CD4-positive, alpha-beta T cell (primary cell): ENCODE data around the gene ALKBH5. TPM values are rescaled to one million over a fixed set of nuclear protein-coding genes. Genes with fewer than 3 reads are reported as not detected.
A peak's percentile ranks its signal among the peaks of the same experiment; 100 is the strongest.

Experiments used
- ATAC-seq: fragments of 200-7000 bp; cut with Tn5 transposase; one replicate; pipeline ENCODE4 v1.10.0; 2022; ENCODE audit warnings: mild to moderate bottlenecking; ENCODE audit not compliant: poor library complexity
- CTCF ChIA-PET: fragments of 350-600 bp; sonication (Branson Sonifier 250); formaldehyde crosslinking; loops from one replicate; lab custom pipeline; 2021; ENCODE audit warnings: antibody characterized with exemption, inconsistent platforms; lab: Charles Lee
- POLR2A ChIA-PET: fragments of 350-600 bp; sonication (Branson Sonifier 250); formaldehyde crosslinking; loops from one replicate; lab custom pipeline; 2021; ENCODE audit warnings: antibody characterized with exemption, inconsistent platforms; lab: Charles Lee
- DNase-seq, 14 experiments: peaks; one replicate each; pipeline ENCODE4 v3.0.0-alpha.2; 2013 to 2020; ENCODE audit warnings: mixed read lengths in 2 of 14
- H3K27ac ChIP-seq, 2 donors: one replicate each; pipeline versions ENCODE4 v1.5.1 to v1.7.0; 2013; ENCODE audit warnings: low read length in 2 of 2, low read depth in 1 of 2, mild to moderate bottlenecking in 1 of 2
- H3K27me3 ChIP-seq, 2 experiments: 1 replicate in 1 of 2; 2 replicates in 1 of 2; pipeline versions ENCODE4 v1.6.1 to v1.7.0; 2013; ENCODE audit warnings: low read length in 2 of 2, control low read depth in 1 of 2, mild to moderate bottlenecking in 1 of 2, moderate library complexity in 1 of 2; ENCODE audit not compliant: insufficient read depth in 2 of 2, control insufficient read depth in 1 of 2
- H3K36me3 ChIP-seq: one replicate; pipeline ENCODE4 v1.6.1; 2013; ENCODE audit warnings: low read length, control low read depth; ENCODE audit not compliant: insufficient read depth
- H3K4me1 ChIP-seq: one replicate; pipeline ENCODE4 v1.6.1; 2013; ENCODE audit warnings: low read length, control low read depth; ENCODE audit not compliant: insufficient read depth
- H3K4me3 ChIP-seq: one replicate; pipeline ENCODE4 v1.5.1; 2013; ENCODE audit warnings: mild to moderate bottlenecking, low read length, moderate library complexity
- H3K9me3 ChIP-seq, 2 experiments: 1 replicate in 1 of 2; 2 replicates in 1 of 2; pipeline versions ENCODE4 v1.6.1 to v1.7.0; 2013; ENCODE audit warnings: low read length in 2 of 2, mild to moderate bottlenecking in 2 of 2, control low read depth in 1 of 2, moderate library complexity in 1 of 2; ENCODE audit not compliant: control insufficient read depth in 1 of 2, insufficient read depth in 1 of 2
- H3K27ac Mint-ChIP-seq: one replicate; pipeline ENCODE4 v1.8.0; 2020; ENCODE audit warnings: mixed read lengths
- H3K27me3 Mint-ChIP-seq: one replicate; pipeline ENCODE4 v1.8.0; 2021; ENCODE audit warnings: mixed read lengths
- H3K36me3 Mint-ChIP-seq: one replicate; pipeline ENCODE4 v1.8.0; 2021; ENCODE audit warnings: low read depth, mixed read lengths
- H3K4me1 Mint-ChIP-seq: one replicate; pipeline ENCODE4 v1.8.0; 2021; ENCODE audit warnings: low read depth, mixed read lengths
- H3K4me3 Mint-ChIP-seq: one replicate; pipeline ENCODE4 v1.8.0; 2020; ENCODE audit warnings: mild to moderate bottlenecking, mixed read lengths
- H3K9me3 Mint-ChIP-seq: one replicate; pipeline ENCODE4 v1.8.0; 2020; ENCODE audit warnings: mixed read lengths
- CTCF ChIP-seq: fragments of 200-600 bp; IDR thresholded peaks from one replicate; pipeline ENCODE4 v1.8.0; 2022; ENCODE audit warnings: antibody characterized with exemption, mild to moderate bottlenecking
- intact Hi-C, 2 experiments: fragments of 100-400 bp; cut with DNase I in 1 of 2; cut with micrococcal nuclease in 1 of 2; formaldehyde crosslinking; loops; one replicate each; pipeline versions ENCODE4 v1.15.1 to v1.9.0; 2023 to 2025; cut with DNase I, micrococcal nuclease
- total RNA-seq, 174 experiments: library from RNA in 2 of 174; stranded (reverse) in 2 of 174; gene quantifications; one replicate each; pipeline ENCODE4 v1.2.3 and lab custom pipeline; 2021 to 2026

The ALKBH5 gene
- total RNA-seq, 2 experiments from 2014 or later, result 117 to 119 TPM

- H3K4me1 ChIP-seq, result peaks cover 26% of the 10 kb centered on the region
- no peaks in the 10 kb centered on the region for H3K27me3 Mint-ChIP-seq
- H3K4me3 ChIP-seq, result no peak overlapping the region
- ATAC-seq, result no peak
- H3K9me3 ChIP-seq, result no peaks in the 10 kb centered on the region
- H3K9me3 Mint-ChIP-seq, result no peaks in the 10 kb centered on the region
- no peaks in the 10 kb centered on the region for H3K27me3 ChIP-seq
- TF ChIP-seq CTCF, result no peak
- no peak for DNase-seq
- ChIA-PET POLR2A (interaction anchor here (1.1 kb wide), 1 partner anchor 27 kb away, joined by 3 read pairs; the partner anchor contains the start of gene ALKBH5), CTCF (no interaction called here)
- peak overlapping the region; percentile 54 for H3K4me3 Mint-ChIP-seq
- no peaks in the 10 kb centered on the region for H3K36me3 ChIP-seq
- intact Hi-C loops, result no loop called here
- no peaks in the 10 kb centered on the region for H3K36me3 Mint-ChIP-seq
- no peak overlapping the region for H3K27ac ChIP-seq
- peak overlapping the region; percentile 58 for H3K27ac Mint-ChIP-seq
- H3K4me1 Mint-ChIP-seq, result peaks cover 32% of the 10 kb centered on the region
Measured at GRCh38 chr17:18156171-18156975, 27.3 kb upstream of the ALKBH5 start.

- Mint-ChIP-seq H3K27ac (no peak overlapping the region), H3K9me3 (no peaks in the 10 kb centered on the region), H3K27me3 (no peaks in the 10 kb centered on the region), H3K36me3 (no peaks in the 10 kb centered on the region), H3K4me1 (peaks cover 32% of the 10 kb centered on the region), H3K4me3 (no peak overlapping the region)
- H3K4me1 ChIP-seq, result peaks cover 26% of the 10 kb centered on the region
- no peak for TF ChIP-seq CTCF
- ChIA-PET CTCF (no interaction called here), POLR2A (no interaction called here)
- intact Hi-C loops, result no loop called here
- DNase-seq (no peak), ATAC-seq (no peak)
- no peak overlapping the region for H3K27ac ChIP-seq
- no peaks in the 10 kb centered on the region for H3K36me3 ChIP-seq
- H3K27me3 ChIP-seq, result no peaks in the 10 kb centered on the region
- no peaks in the 10 kb centered on the region for H3K9me3 ChIP-seq
- no peak overlapping the region for H3K4me3 ChIP-seq
Measured at GRCh38 chr17:18156976-18157280, 26.7 kb upstream of the ALKBH5 start.

- Mint-ChIP-seq H3K27me3 (no peaks in the 10 kb centered on the region), H3K4me1 (peaks cover 32% of the 10 kb centered on the region), H3K36me3 (no peaks in the 10 kb centered on the region), H3K9me3 (no peaks in the 10 kb centered on the region), H3K4me3 (no peak overlapping the region), H3K27ac (peak overlapping the region; percentile 81)
- intact Hi-C loops, result no loop called here
- peak overlapping the region; percentile 62 for H3K4me3 ChIP-seq
- TF ChIP-seq CTCF, result no peak
- POLR2A ChIA-PET, result interaction anchor here (0.6 to 1.1 kb wide), 4 partner anchors 26 to 157 kb away, joined by 3 to 17 read pairs (median 4); partner anchors contain the start of genes ALKBH5, SMCR8 and TOP3A
- peaks cover 26% of the 10 kb centered on the region for H3K4me1 ChIP-seq
- DNase-seq (no peak), ATAC-seq (no peak)
- CTCF ChIA-PET, result no interaction called here
- no peaks in the 10 kb centered on the region for H3K9me3 ChIP-seq
- H3K36me3 ChIP-seq, result no peaks in the 10 kb centered on the region
- H3K27ac ChIP-seq, result no peak overlapping the region
- H3K27me3 ChIP-seq, result no peaks in the 10 kb centered on the region
Measured at GRCh38 chr17:18157354-18157985, 26.2 kb upstream of the ALKBH5 start.
